Astrocyte (in vitro differentiated cells and primary cell): ENCODE measurements around the gene GRK5.

Source experiments
- EZH2 ChIP-seq: IDR thresholded peaks from 2 replicates; pipeline ENCODE4 v1.6.1; 2012; ENCODE audit warnings: mild to moderate bottlenecking, low read length, inconsistent platforms; ENCODE audit not compliant: insufficient read depth
- TF ChIP-seq, protein P1 (sequence below): IDR thresholded peaks from 2 replicates; pipeline ENCODE4 v1.5.1; 2011; ENCODE audit warnings: low read depth, mild to moderate bottlenecking, inconsistent platforms, low read length, moderate library complexity; ENCODE audit not compliant: insufficient read depth

DNA sequence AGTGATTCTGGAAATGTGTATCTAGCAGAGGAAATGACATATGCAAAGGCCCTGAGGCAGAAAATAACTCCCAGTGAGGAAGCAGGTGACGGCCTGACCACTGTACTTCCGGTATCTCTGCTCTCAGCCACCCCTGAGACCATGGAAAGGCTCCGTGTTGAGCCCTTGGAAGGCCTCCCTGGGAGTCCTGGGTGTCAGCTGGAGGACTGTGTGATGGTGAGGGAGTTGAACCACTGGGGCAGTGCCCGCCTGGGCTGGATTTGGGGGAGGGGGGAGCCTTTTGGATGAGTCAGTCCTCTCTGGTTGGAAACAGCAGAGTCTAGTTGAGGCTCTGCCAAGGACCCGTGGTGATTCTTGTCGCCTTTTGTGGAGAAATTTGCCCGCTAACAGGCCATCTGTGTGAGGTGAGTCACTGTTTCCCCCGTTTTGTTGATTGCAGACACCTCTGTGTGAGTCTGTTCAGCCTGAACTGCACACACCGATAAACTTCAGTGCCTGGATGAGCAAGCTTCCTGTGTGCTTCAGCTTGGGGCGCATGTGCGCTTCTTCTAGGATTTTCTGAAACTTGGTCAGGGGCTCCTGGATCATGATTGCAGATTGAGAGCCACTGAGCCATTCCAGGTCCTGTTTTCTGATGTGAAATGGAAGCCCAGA is 98.6 kb downstream of the GRK5 start:
- TF ChIP-seq, protein P1, sequence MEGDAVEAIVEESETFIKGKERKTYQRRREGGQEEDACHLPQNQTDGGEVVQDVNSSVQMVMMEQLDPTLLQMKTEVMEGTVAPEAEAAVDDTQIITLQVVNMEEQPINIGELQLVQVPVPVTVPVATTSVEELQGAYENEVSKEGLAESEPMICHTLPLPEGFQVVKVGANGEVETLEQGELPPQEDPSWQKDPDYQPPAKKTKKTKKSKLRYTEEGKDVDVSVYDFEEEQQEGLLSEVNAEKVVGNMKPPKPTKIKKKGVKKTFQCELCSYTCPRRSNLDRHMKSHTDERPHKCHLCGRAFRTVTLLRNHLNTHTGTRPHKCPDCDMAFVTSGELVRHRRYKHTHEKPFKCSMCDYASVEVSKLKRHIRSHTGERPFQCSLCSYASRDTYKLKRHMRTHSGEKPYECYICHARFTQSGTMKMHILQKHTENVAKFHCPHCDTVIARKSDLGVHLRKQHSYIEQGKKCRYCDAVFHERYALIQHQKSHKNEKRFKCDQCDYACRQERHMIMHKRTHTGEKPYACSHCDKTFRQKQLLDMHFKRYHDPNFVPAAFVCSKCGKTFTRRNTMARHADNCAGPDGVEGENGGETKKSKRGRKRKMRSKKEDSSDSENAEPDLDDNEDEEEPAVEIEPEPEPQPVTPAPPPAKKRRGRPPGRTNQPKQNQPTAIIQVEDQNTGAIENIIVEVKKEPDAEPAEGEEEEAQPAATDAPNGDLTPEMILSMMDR = no peak
- TF ChIP-seq EZH2 = no peak
